ENCODE measurements around the gene RND1. TPM values are rescaled to one million over a fixed set of nuclear protein-coding genes. Genes with fewer than 3 reads are reported as not detected.
"Not testable (repeated sequence)": the region's sequence is repeated elsewhere in the genome, so short reads cannot be mapped to it uniquely, and the experiment has no call there.

RND1 gene
- polyA plus RNA-seq, 3 donors from 2014 or later = 0.63 to 1.7 TPM; not detected in 1

- Mint-ChIP-seq H3K9me3 (no peaks in the 10 kb centered on the region), H3K4me3 (no peak overlapping the region), H3K36me3 (peaks cover 0 to 7% (median 0%) of the 10 kb centered on the region in 3 donors), H3K4me1 (no peaks in the 10 kb centered on the region), H3K27me3 (ENCODE audit: low read depth in 3 of 3) (peaks cover 4 to 17% (median 5%) of the 10 kb centered on the region in 3 donors), H3K27ac (peak overlapping the region in 1 of 6 donors; percentile 24)
- DNase-seq = no peak
Measured at GRCh38 chr12:48882315-48882687, 16.6 kb upstream of the RND1 start.

GRCh38 chr12:48881686-48882314 is 16.1 kb upstream of the RND1 start:
- H3K27ac Mint-ChIP-seq = peak overlapping the region in 1 of 6 donors; percentile 24

GRCh38 chr12:48880647-48881046 is 15.0 kb upstream of the RND1 start:
- H3K27ac Mint-ChIP-seq = no peak overlapping the region
- H3K36me3 Mint-ChIP-seq = peaks cover 0 to 7% (median 0%) of the 10 kb centered on the region in 3 donors
- H3K27me3 Mint-ChIP-seq (ENCODE audit: low read depth in 3 of 3) = peaks cover 4 to 15% (median 5%) of the 10 kb centered on the region in 3 donors
- no peaks in the 10 kb centered on the region for H3K4me1 Mint-ChIP-seq
- H3K9me3 Mint-ChIP-seq = no peaks in the 10 kb centered on the region
- DNase-seq = no peak
- no peak overlapping the region for H3K4me3 Mint-ChIP-seq

More at GRCh38 chr12:48881686-48882314, 16.1 kb upstream of the RND1 start:
- Mint-ChIP-seq H3K9me3 (no peaks in the 10 kb centered on the region), H3K4me3 (no peak overlapping the region), H3K36me3 (peaks cover 0 to 7% (median 0%) of the 10 kb centered on the region in 3 donors), H3K4me1 (no peaks in the 10 kb centered on the region), H3K27me3 (ENCODE audit: low read depth in 3 of 3) (peaks cover 4 to 17% (median 5%) of the 10 kb centered on the region in 3 donors)
- DNase-seq = no peak

- Mint-ChIP-seq H3K4me3 (no peak overlapping the region), H3K4me1 (no peaks in the 10 kb centered on the region), H3K27me3 (ENCODE audit: low read depth in 3 of 3) (peaks cover 3 to 13% (median 5%) of the 10 kb centered on the region in 3 donors), H3K9me3 (no peaks in the 10 kb centered on the region), H3K36me3 (peaks cover 0 to 7% (median 0%) of the 10 kb centered on the region in 3 donors), H3K27ac (no peak overlapping the region)
- DNase-seq = no peak
Measured at GRCh38 chr12:48878548-48878947, 12.9 kb upstream of the RND1 start.

GRCh38 chr12:48875944-48876515 is 10.4 kb upstream of the RND1 start:
- Mint-ChIP-seq H3K27ac (no peak overlapping the region), H3K9me3 (peaks cover 0 to 2% (median 0%) of the 10 kb centered on the region in 6 donors), H3K4me3 (no peak overlapping the region), H3K4me1 (no peaks in the 10 kb centered on the region), H3K36me3 (peaks cover 0 to 7% (median 0%) of the 10 kb centered on the region in 3 donors), H3K27me3 (ENCODE audit: low read depth in 3 of 3) (peaks cover 0 to 10% (median 8%) of the 10 kb centered on the region in 3 donors)
- DNase-seq = no peak

GRCh38 chr12:48873534-48873933 is 7.9 kb upstream of the RND1 start:
- DNase-seq; H3K27me3 Mint-ChIP-seq (ENCODE audit: low read depth in 3 of 3); H3K27ac Mint-ChIP-seq; H3K36me3 Mint-ChIP-seq; H3K4me3 Mint-ChIP-seq; H3K4me1 Mint-ChIP-seq; H3K9me3 Mint-ChIP-seq: not testable (repeated sequence)

GRCh38 chr12:48873096-48873495 is 7.4 kb upstream of the RND1 start:
- H3K27ac Mint-ChIP-seq = no peak overlapping the region
- peaks cover 0 to 2% (median 0%) of the 10 kb centered on the region in 6 donors for H3K9me3 Mint-ChIP-seq
- H3K4me3 Mint-ChIP-seq = no peak overlapping the region
- peaks cover 0 to 5% (median 3%) of the 10 kb centered on the region in 3 donors for H3K27me3 Mint-ChIP-seq (ENCODE audit: low read depth in 3 of 3)
- no peaks in the 10 kb centered on the region for H3K36me3 Mint-ChIP-seq
- no peak for DNase-seq
- H3K4me1 Mint-ChIP-seq = no peaks in the 10 kb centered on the region

- Mint-ChIP-seq H3K4me3 (no peak overlapping the region), H3K27ac (peak overlapping the region in 1 of 6 donors; percentile 50)
Measured at GRCh38 chr12:48869191-48869590, 3.5 kb upstream of the RND1 start.

GRCh38 chr12:48868451-48868850 is 2.8 kb upstream of the RND1 start:
- peaks cover 0 to 2% (median 0%) of the 10 kb centered on the region in 6 donors for H3K9me3 Mint-ChIP-seq
- H3K4me1 Mint-ChIP-seq = peaks cover 18 to 25% of the 10 kb centered on the region in 2 donors
- H3K27ac Mint-ChIP-seq = no peak overlapping the region
- DNase-seq = no peak
- H3K27me3 Mint-ChIP-seq (ENCODE audit: low read depth in 3 of 3) = peaks cover 13 to 21% (median 20%) of the 10 kb centered on the region in 3 donors
- no peaks in the 10 kb centered on the region for H3K36me3 Mint-ChIP-seq
- H3K4me3 Mint-ChIP-seq = no peak overlapping the region

More at GRCh38 chr12:48869191-48869590, 3.5 kb upstream of the RND1 start:
- H3K36me3 Mint-ChIP-seq = no peaks in the 10 kb centered on the region
- no peak for DNase-seq
- peaks cover 12 to 16% (median 15%) of the 10 kb centered on the region in 3 donors for H3K27me3 Mint-ChIP-seq (ENCODE audit: low read depth in 3 of 3)
- peaks cover 18 to 21% of the 10 kb centered on the region in 2 donors for H3K4me1 Mint-ChIP-seq
- H3K9me3 Mint-ChIP-seq = peaks cover 0 to 2% (median 0%) of the 10 kb centered on the region in 6 donors

- H3K4me1 Mint-ChIP-seq = peaks cover 18 to 25% of the 10 kb centered on the region in 2 donors
- no peaks in the 10 kb centered on the region for H3K36me3 Mint-ChIP-seq
- H3K9me3 Mint-ChIP-seq = no peaks in the 10 kb centered on the region
- H3K27ac Mint-ChIP-seq = peak overlapping the region; percentile 26 to 94 (median 74)
- peak overlapping the region; percentile 88 to 95 (median 92) for H3K4me3 Mint-ChIP-seq
- peaks cover 15 to 26% (median 26%) of the 10 kb centered on the region in 3 donors for H3K27me3 Mint-ChIP-seq (ENCODE audit: low read depth in 3 of 3)
- DNase-seq = no peak
Measured at GRCh38 chr12:48866052-48866711, 512 bp upstream of the RND1 start.

GRCh38 chr12:48863291-48863690 is 2.4 kb downstream of the RND1 start:
- Mint-ChIP-seq H3K4me3 (no peak overlapping the region), H3K27ac (no peak overlapping the region), H3K4me1 (peaks cover 18 to 25% of the 10 kb centered on the region in 2 donors), H3K9me3 (no peaks in the 10 kb centered on the region), H3K27me3 (ENCODE audit: low read depth in 3 of 3) (peaks cover 17 to 26% (median 26%) of the 10 kb centered on the region in 3 donors), H3K36me3 (no peaks in the 10 kb centered on the region)
- no peak for DNase-seq

GRCh38 chr12:48862760-48863159 is 2.9 kb downstream of the RND1 start:
- H3K4me1 Mint-ChIP-seq = peaks cover 18 to 25% of the 10 kb centered on the region in 2 donors
- no peaks in the 10 kb centered on the region for H3K9me3 Mint-ChIP-seq
- H3K27me3 Mint-ChIP-seq (ENCODE audit: low read depth in 3 of 3) = peaks cover 17 to 26% (median 26%) of the 10 kb centered on the region in 3 donors
- H3K4me3 Mint-ChIP-seq = no peak overlapping the region
- no peaks in the 10 kb centered on the region for H3K36me3 Mint-ChIP-seq
- no peak overlapping the region for H3K27ac Mint-ChIP-seq
- no peak for DNase-seq

- no peaks in the 10 kb centered on the region for H3K9me3 Mint-ChIP-seq
- DNase-seq = no peak
- H3K27ac Mint-ChIP-seq = no peak overlapping the region
- no peak overlapping the region for H3K4me3 Mint-ChIP-seq
- no peaks in the 10 kb centered on the region for H3K36me3 Mint-ChIP-seq
- peaks cover 17 to 26% (median 26%) of the 10 kb centered on the region in 3 donors for H3K27me3 Mint-ChIP-seq (ENCODE audit: low read depth in 3 of 3)
- peaks cover 17 to 23% of the 10 kb centered on the region in 2 donors for H3K4me1 Mint-ChIP-seq
Measured at GRCh38 chr12:48861111-48861510, 4.6 kb downstream of the RND1 start.

- not testable (repeated sequence) for H3K4me3 Mint-ChIP-seq, H3K36me3 Mint-ChIP-seq, DNase-seq, H3K9me3 Mint-ChIP-seq, H3K27ac Mint-ChIP-seq
- Mint-ChIP-seq H3K27me3 (ENCODE audit: low read depth in 3 of 3) (peaks cover 14 to 22% (median 21%) of the 10 kb centered on the region in 3 donors), H3K4me1 (peaks cover 8 to 15% of the 10 kb centered on the region in 2 donors)
Measured at GRCh38 chr12:48860236-48860635, 5.4 kb downstream of the RND1 start.

Data from immature natural killer cell (primary cell).